Measurements from ENCODE around the gene LDAH. TPM values are rescaled to one million over a fixed set of nuclear protein-coding genes. Genes with fewer than 3 reads are reported as not detected.

The LDAH gene
- total RNA-seq, 2 donors from 2014 or later = 3.5 to 6.0 TPM

DNA sequence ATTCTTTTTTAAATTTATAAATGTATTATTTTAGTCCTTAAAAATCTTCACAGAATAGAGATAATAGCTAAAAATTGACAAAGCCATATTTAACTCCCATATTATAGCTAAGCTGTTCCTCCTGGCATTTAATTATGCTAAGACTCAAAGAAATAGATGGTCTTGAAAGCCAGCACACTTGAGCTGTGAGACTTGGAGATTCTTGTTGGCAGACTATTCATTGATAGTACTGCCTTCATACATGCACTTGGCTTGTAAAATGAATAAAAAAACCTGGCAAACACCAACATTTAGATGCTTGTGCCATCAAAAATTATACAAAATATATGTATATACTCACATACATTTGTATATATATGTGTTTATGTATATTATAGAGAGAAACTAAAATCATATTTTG, 9.7 kb upstream of the LDAH start:
- Histone ChIP-seq H3K27ac (no peak overlapping the region), H3K4me3 (no peak overlapping the region), H3K9me3 (no peaks in the 10 kb centered on the region), H3K27me3 (no peaks in the 10 kb centered on the region), H3K36me3 (no peaks in the 10 kb centered on the region), H3K4me1 (no peaks in the 10 kb centered on the region)
- TF ChIP-seq, protein P1, sequence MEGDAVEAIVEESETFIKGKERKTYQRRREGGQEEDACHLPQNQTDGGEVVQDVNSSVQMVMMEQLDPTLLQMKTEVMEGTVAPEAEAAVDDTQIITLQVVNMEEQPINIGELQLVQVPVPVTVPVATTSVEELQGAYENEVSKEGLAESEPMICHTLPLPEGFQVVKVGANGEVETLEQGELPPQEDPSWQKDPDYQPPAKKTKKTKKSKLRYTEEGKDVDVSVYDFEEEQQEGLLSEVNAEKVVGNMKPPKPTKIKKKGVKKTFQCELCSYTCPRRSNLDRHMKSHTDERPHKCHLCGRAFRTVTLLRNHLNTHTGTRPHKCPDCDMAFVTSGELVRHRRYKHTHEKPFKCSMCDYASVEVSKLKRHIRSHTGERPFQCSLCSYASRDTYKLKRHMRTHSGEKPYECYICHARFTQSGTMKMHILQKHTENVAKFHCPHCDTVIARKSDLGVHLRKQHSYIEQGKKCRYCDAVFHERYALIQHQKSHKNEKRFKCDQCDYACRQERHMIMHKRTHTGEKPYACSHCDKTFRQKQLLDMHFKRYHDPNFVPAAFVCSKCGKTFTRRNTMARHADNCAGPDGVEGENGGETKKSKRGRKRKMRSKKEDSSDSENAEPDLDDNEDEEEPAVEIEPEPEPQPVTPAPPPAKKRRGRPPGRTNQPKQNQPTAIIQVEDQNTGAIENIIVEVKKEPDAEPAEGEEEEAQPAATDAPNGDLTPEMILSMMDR (IDR thresholded peaks at IDR 0.05) = no peak
- DNase-seq (ENCODE audit: low spot score) = no peak

DNA sequence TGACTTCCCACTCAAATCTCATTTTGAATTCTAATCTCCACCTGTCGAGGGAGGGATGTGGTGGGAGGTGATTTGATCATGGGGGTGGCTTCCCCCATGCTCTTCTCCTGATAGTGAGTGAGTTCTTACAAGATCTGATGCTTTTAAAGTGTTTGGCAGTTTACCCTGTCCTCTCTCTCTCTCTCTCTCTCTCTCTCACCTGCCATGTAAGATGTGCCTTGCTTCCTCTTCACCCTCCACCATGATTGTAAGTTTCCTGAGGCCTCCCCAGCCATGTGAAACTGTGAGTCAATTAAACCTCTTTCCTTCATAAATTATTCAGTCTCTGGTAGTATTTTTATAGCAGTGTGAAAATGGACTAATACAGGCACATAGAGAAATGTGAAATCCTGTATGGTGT, 7.0 kb upstream of the LDAH start:
- Histone ChIP-seq H3K36me3 (no peaks in the 10 kb centered on the region), H3K27me3 (no peaks in the 10 kb centered on the region), H3K4me3 (no peak overlapping the region), H3K9me3 (no peaks in the 10 kb centered on the region), H3K27ac (no peak overlapping the region), H3K4me1 (no peaks in the 10 kb centered on the region)
- DNase-seq (ENCODE audit: low spot score) = no peak
- TF ChIP-seq, protein P1 (IDR thresholded peaks at IDR 0.05) = no peak

DNA sequence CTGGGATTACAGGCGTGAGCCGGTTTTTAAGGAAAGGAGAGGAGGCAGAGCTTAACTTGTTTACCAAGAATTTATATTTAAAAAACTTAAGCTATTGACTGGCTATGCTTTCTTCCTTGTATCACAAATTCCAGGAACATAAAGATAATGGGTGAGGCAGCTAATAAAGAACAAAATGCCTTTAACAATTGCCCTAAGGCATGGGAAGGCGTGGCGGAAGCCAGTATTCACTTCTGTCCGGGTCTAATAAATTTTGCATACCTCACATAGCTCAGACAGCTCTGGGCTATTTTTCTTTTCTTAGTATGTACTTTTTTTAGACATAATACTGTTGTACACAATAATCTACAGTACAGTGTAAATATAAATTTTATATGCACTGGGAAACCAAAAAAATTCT, 1.0 kb upstream of the LDAH start:
- TF ChIP-seq, protein P1 (IDR thresholded peaks at IDR 0.05) = no peak
- DNase-seq (ENCODE audit: low spot score) = no peak

DNA sequence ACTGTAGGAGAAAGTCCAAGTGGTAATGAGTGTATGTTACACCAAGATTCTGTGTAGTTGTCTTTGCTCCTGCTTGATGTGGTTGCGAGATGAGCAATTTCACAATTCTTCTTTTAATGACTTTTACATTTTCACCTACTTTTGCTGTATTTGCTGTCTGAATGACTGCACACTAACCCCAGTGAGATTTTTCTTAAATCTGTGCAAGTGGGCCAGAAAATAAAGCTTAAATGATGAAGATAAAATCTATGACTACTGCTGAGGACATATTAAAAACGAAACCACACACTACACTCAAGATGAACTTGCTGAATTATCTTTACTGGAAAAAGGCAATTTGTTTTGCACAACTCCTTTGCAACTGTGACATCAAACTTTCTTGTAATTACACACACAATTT, 4.1 kb downstream of the LDAH start:
- H3K27ac ChIP-seq = no peak overlapping the region
- H3K27me3 ChIP-seq = no peaks in the 10 kb centered on the region

More for the DNA sequence above, 1.0 kb upstream of the LDAH start:
- Histone ChIP-seq H3K9me3 (no peaks in the 10 kb centered on the region), H3K36me3 (no peaks in the 10 kb centered on the region), H3K4me1 (peaks cover 0 to 8% of the 10 kb centered on the region in 2 donors), H3K4me3 (no peak overlapping the region), H3K27ac (no peak overlapping the region), H3K27me3 (no peaks in the 10 kb centered on the region)

DNA sequence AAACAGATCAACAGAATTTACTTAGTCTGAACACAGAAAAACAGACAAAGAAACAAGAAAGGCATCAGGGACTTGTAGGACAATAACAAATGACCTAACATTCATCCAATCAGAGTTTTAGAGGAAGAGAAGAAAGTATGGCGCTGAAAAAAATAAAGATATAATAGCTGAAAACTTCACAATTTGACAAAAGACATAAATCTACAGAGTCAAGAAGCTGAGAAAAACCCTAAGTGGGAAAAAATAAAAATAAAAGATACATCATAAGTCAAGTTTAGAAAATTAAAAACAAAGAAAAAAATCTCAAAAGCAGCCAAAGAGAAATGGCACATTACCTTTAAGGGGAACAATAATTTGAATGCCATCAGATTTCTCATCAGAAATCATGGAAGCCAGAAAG, 7.7 kb downstream of the LDAH start:
- no peak overlapping the region for H3K27ac ChIP-seq
- no peaks in the 10 kb centered on the region for H3K9me3 ChIP-seq
- no peaks in the 10 kb centered on the region for H3K27me3 ChIP-seq
- H3K36me3 ChIP-seq = no peaks in the 10 kb centered on the region
- H3K4me1 ChIP-seq = no peaks in the 10 kb centered on the region
- H3K4me3 ChIP-seq = no peak overlapping the region
- TF ChIP-seq, protein P1 (IDR thresholded peaks at IDR 0.05) = no peak
- no peak for DNase-seq (ENCODE audit: low spot score)

More for the DNA sequence above, 4.1 kb downstream of the LDAH start:
- no peaks in the 10 kb centered on the region for H3K36me3 ChIP-seq
- TF ChIP-seq, protein P1 (IDR thresholded peaks at IDR 0.05) = no peak
- no peak overlapping the region for H3K4me3 ChIP-seq
- peaks cover 0 to 8% of the 10 kb centered on the region in 2 donors for H3K4me1 ChIP-seq
- no peak for DNase-seq (ENCODE audit: low spot score)
- no peaks in the 10 kb centered on the region for H3K9me3 ChIP-seq

DNA sequence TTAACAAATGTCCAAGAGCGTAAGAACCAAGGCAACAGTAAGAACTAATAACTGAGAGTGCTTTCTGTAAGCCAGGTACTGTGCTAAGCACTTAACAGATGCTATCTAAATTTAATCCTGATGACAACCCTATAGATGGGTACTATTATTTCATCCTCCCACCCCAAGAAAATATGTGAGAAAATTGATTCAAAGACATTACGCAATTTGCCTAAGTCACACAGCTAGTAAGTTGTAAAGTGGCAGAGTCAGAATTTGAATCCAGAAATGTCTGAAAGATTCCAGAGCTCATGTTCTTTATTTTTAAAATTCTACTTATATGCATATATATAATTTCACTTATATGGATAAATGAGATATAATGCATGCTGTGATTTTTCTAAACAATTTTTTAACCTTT, 10.1 kb downstream of the LDAH start:
- DNase-seq (ENCODE audit: low spot score) = no peak
- Histone ChIP-seq H3K27ac (no peak overlapping the region), H3K4me3 (no peak overlapping the region), H3K27me3 (no peaks in the 10 kb centered on the region), H3K36me3 (no peaks in the 10 kb centered on the region), H3K9me3 (no peaks in the 10 kb centered on the region), H3K4me1 (no peaks in the 10 kb centered on the region)
- TF ChIP-seq, protein P1 (IDR thresholded peaks at IDR 0.05) = no peak
